GM18498 (cell line): ENCODE data around the gene NUDCD2.

Experiments used
- ATAC-seq: cut with Tn5 transposase; IDR thresholded peaks from one replicate; pipeline ENCODE4 v1.9.1; 2021; ENCODE audit warnings: mild to moderate bottlenecking, moderate library complexity; ENCODE audit not compliant: unreplicated experiment

NUDCD2 gene, protein sequence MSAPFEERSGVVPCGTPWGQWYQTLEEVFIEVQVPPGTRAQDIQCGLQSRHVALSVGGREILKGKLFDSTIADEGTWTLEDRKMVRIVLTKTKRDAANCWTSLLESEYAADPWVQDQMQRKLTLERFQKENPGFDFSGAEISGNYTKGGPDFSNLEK

DNA sequence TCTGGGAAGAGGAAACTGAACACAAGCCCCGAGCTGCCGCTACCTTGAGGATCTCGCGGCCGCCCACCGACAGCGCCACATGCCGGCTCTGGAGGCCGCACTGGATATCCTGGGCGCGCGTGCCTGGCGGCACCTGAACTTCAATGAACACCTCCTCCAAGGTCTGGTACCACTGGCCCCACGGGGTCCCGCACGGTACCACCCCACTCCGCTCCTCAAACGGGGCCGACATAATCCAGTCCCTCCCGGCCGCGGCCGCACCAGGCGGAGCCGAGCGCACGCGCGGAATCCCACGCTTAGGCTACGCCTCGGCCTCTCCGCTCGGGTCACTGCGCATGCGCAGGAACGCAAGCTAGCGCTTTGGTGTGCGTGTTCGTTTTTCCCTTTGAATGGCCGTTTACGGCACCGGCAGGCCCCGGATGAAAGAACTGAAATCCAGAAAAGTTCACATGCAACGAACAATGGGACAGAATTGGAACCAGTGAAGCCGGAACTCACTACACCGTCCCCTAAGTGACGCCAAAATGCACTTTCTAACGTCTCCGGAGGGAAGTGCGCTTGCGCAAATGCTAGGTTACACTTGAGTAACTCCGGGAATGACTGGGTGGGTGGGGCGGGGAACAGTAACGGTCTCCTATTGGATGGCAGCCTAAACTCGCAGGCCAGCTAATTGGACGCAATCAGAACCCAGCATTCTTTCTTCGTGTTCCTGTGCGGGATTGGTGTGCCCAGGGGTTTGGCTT, at the start of gene NUDCD2:
TSS of gene NUDCD2 (minus strand) at position 284 of the 743 bp plus-strand sequence. CDS start at position 232, 52 bp downstream.
- ATAC-seq, result peak; percentile 79

DNA sequence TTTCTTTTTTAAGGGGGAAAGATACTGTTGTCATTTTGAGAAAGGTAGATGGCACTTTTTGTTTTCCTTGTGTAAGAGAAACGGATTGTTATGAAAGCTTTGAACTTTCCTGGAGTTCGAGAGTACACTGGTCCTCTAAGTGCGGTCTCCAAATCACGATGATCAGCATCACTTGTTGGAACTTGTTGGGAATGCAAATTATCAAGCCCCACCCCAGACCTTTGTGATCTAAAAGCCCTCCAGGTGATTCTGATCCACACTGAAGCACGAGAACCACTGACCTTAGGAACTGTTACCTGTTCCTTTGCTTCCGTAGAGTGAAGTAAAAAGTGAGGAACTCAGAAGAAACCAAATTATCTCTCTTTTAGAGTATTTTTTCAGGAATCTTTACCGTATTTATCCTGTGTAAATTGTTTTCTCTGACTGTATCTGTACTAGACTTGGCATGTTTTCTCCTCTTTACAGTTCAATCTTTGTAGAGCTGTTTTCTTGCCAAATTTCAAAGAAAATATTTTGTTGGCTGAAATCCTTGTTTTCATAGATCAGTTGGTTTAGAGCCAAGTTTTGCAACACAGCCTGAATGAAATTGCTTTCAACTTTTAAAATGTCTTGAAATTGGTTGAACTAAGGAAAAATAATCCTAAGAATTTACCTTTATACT, 49.5 kb upstream of the NUDCD2 start:
- ATAC-seq, result no peak

DNA sequence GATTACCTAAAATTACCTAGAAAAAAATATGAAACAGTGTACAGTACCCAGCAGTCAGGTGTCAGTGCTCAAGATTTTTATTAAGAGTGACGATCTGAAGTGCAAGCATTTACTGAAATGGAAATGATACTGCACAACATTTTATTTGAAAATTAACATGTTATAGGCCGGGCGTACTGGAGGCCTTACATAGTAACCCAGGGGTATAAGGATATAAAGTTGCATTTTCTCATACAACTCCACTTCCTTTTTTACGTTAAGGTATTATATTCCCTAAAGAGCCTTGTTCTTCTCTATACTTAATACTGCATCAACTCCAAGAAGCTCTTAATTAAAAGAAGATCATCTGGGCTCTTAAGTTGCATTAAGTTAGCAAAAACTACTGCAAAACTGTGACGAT, 48.9 kb upstream of the NUDCD2 start:
- no peak for ATAC-seq

DNA sequence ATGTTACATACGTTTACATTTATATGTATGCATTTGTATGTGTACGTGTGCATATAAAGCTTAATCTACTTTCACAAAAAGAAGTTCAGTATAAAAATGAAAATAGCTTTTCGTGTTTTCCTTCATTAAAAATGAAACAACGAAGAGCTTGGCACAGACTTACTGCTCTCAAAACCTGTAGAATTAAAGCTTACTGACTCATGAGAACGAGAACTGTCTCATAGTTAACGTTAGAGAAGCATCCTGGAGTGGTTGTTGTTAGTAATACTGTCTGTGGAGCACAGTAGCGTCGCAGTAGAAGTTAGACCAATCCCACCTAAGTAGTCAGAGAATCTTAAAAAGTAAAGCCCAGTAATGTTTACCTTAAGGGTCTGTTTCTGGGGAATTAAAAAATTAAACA, 46.8 kb upstream of the NUDCD2 start:
- no peak for ATAC-seq

DNA sequence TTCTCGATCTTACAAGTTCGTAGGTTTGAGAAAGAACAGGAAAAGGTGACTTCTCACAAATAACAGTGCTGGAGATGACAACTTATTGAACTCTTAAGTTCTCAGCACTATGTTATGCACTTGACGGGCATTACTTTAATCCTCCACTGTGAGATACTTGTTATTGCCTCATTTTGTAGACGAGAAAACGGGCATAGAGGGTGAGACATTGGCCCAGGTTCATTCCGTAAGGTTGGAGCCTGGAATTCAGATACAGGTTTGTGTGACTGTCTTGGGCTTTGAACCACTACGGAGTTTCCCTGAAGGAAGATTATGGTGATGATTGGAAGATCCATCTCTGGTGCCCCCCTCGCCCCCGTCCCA, 46.2 kb upstream of the NUDCD2 start:
- peak; percentile 17 for ATAC-seq

DNA sequence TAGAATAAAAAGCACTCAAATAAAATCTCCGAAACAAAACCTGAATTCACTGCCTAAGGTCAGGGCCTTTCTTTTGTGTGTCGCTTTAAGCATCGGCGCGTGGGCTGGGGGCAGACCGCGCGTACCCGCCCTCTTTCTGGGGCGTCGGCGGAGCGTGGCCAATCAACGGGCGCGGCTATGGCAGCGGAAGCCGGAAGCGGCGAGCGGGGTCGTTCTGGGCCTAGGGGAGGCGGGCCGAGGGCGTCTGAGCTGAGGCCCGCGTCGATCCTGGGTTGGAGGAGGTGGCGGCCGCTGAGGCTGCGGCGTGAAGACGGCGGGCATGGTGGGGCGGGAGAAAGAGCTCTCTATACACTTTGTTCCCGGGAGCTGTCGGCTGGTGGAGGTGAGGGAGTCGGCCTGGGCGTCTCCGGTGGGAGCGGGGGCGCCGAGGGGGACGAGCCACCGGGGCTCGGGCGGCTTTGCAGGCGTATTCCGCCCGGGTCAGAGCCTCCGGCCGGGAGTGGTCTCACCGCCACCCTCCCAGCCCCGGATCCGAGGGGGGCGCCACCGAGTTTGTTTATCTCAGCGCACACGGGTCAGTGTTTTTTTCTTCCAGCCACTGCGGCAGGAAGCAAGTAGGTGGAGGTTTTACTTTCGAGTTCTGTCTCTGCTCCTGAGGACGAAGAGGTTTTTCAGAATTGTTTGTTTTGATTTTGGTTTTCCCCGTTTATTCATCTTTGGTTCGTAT, 45.6 kb upstream of the NUDCD2 start, which contains the start of gene MAT2B:
TSS of gene MAT2B (plus strand) at position 252 of the 727 bp plus-strand sequence. CDS start at position 320, 68 bp downstream.
- ATAC-seq, result peak; percentile 91

DNA sequence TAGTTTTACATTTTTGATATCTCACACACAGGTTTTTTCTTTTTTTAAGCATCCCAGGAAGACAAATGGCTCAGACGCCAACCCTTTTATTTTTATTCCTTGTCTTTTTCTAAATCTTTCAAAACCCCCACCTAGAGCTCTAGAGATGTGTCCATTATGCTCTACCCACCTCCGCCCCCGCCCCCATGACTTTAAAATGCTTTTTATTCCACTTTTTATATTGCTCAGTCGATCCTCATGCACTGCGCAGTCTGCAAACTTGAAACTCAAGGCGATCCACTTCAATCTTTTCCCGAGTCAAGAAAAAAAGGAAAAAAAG, 45.1 kb upstream of the NUDCD2 start:
- ATAC-seq, result peak; percentile 1

DNA sequence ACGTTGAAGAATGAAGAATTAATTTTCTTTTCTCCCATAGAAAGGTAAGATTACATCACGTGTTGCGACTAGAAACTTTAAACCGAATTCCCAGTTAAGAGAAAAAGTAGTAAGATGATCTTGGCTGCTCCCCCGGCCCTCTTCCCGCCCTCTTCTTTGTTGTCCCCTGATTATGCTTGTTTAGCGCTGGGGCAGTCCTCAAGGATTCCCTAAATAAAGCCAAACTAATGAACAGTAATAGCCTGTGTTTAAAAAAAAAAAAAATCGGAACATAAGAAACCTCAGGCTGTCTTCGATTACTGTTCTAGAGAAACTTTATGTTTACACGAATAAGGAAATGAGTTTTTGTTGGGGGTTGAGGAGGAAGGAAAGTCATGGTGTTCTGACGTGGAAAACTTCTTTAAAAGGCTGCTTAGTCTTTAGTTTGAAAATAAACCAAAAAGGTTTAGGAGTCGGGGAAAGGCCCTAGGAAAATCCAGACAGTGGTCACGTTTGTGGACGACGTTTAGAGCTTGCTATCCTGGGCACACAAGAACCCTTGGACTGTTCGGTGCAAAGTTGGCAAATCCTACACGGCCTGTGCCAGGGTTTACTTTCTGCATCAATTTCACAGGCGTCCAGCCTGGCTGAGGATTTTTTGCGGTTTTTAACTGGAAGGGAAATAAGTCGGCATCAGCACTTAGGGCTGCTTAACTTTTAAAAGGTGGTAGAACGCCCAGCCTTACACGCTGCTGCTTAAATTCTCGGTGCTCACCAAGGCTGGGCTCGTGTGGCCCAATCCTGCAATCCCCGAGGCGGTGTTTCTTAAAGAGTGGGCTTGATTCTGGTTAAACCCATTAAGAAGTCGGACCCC, 44.4 kb upstream of the NUDCD2 start:
- no peak for ATAC-seq

DNA sequence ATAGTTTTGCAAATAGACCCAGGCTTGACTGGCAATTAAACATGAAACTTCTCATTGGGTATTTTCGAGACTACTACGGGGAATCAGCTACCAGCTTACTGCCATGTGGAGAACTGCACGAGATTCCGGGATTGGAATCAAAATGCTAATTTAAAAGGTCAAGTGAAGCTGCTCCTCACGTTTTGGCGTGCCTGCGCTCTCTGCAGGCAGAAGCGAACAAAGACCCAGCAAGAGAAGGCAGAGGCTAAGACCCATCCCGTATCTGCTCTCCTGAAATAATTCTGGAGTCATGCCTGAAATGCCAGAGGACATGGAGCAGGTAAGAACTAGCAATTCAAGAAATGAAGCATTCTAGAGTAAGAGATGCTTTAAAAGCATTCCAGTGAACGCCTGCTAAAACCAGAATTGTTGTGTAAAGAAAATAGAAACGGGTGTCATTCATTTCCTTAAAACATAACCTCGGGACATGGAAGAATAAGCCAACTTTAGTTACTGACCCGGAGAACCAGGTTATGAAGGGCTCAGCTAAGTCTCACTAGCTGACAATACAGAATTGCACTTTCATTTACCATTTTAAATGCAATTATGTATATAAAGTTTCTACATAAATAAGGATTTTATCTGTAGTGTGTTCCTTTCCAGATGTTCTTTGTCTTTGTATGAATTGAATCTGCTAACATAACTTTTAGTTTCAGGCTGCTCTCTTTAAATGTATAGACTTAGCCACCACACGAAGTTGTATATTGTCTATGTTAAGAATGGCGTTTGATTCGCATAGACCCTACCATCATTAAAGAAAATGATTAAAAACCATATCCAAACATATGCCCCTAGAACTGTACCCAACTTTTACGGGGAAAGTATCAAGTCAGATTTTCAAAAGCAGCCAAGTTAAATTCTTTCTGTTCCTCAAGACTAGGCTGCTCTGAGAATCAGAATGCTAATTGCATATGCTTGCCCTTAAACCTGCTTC, 43.5 kb upstream of the NUDCD2 start:
- ATAC-seq, result no peak

DNA sequence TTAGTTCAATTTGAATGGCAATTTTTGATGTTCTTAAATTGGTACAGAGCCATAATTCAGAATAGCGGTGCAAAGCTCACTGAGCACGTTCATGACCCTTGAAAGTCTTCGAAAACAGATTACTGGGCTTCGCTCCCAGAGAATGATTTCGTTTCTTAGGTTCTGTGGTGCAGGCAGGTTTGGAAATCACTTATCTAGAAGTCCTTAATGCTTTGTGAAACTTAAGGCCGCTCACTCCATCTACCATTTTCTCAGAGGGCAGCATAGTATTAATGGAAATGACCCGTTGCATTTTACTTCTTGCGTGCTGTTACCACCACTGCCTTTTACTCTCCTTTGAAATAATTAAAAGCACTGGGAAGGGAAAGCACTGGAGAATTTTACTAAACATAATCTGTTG, 42.6 kb upstream of the NUDCD2 start:
- ATAC-seq, result no peak

DNA sequence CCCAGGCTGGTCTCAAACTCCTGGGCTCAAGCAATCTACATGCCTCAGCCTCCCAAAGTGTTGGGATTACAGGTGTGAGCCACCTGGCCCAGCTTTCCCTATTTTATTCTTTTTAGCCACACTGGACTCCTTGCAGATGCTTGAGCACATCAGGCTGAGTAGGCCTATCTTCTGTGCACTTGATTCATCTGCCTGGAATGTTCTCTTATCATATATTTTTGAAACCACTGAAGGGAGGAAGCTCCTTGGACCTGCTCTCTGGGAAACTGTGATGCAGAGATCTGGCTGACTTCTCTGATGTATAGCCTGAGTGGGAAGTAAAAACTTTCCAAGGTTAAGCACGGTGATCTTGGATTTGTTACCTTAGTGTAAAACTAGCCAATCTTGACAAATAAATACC, 39.0 kb upstream of the NUDCD2 start:
- ATAC-seq, result no peak

DNA sequence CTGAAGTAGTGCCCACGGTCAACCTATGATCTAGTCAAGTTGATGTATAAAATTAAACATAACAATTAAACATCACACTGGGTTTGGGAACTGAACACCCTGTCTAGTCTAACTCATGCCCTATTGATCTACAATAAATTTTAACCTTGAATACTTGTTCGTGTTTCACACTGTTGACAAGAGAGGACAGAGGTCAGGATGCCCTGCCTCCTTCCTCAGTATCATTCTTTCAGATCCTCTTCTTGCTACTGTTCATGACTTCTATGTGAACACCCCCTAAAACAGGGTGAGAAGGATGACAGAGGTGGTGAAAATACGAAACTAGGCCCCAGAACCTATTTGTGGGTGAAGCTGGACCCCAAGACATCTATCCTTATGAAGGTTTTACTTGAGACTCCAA, 37.4 kb upstream of the NUDCD2 start:
- ATAC-seq, result peak; percentile 70

DNA sequence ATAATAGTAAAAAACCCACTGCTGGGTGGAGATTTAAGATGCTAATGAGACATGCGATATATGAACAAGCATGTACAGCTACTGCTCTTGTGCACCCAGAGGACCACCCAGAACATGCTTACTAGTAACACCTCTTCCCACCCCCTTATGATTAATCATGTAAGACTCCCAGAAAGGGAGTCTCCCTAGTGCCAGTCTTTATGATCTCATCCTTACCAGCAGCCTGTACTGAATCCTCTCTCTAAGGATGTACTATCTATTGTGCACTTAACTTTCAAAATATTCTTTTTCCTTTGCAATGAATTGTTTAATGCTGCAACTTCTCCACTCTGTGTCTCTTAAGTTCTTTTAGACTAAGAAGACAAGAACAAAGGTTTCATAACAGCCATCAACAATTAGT, 36.4 kb upstream of the NUDCD2 start:
- ATAC-seq, result no peak

DNA sequence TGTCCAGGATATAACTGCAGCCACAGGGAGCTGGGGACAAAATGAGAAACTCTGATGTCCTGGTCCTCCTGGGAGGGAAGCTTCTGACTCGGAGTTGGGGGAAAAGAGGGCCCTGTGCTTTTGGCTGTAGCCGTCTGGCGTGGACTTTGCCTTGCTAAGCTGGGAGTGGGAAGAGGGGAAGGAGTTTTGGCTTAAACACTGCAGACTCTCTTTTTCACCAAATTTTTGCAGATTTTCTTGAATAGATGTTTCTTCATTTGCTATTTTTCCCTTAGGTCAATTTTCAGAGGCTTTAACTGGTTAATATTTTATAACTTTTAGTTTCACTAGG, 29.8 kb upstream of the NUDCD2 start:
- ATAC-seq, result no peak

DNA sequence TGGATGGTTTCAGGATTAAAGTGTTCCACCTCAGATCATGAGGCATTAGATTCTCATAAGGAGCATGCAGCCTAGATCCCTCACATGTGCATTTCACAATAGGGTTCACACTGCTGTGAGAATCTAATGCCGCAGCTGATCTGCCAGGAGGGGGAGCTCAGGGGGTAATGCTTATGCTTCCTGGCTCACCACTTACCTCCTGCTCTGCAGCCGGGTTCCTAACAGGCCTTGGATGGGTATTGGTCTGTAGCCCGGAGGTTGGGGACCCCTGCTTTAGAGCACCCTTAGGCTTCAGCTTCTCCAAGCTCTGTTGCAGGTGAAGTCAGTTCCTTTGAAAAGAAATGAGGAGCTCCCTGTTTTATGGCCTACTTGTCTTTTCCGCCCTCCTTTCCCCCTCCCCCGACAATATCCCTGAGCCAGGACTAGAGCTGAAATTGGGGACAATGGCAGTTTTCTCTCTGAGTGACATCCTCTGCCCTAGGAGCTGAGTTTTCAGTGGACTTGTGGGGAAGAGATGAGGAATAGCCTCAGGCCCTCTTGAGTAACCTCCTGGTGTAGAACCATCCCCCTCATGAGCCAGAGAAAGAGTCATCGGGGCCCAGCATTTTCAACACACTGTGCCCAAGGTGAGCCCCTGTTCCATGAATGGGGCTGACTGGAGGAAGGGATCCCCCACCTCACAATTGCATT, 29.3 kb upstream of the NUDCD2 start:
- ATAC-seq, result no peak

DNA sequence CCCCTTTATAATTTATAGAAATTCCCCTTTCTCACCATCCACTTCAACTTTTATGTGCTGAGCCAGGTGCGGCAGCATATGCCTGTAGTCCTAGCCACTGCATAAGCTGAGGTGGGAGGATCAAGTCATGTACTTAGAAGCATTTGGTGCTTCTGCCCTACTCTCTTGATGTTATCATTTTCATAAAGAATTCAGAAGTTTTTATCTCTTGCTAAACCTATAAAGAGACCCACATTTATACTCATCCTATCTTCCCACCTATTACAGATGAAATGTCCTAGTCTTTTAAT, 19.0 kb upstream of the NUDCD2 start:
- no peak for ATAC-seq

DNA sequence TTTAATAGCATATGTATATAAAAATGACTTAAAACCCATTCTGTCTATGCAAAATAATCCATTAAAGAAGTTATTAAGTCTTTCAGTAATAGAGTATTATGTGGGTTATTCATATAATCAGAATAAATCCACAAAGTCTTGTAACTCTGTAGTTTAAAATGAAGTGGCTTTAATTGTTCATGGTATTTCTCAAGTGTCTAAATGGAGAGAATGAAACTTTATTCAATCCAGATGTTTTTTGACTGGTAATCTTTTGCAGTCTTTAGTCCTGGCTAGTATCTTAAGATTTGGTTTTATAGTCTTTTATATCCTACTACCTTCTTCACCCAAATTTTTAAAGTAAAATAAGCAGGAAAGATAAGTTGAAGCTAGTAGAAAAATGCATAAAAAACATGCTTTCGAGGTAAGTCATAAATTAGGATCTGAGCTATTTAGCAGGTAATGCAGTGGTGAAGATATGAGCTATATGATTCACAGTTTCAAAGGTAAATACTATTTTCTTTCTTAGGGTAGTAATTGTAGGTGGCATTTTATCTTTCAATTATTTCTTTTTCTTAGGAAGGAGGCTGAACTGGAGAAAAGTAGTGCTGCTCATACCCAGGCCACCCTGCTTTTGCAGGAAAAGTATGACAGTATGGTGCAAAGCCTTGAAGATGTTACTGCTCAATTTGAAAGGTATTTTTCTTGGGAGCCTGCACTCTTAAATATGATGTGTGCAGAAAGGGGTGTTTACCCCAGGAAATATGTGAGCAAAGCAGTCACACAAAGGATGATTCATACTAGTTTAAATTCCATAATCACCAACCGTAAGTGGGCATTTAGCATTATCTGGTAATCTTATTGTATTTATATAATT, 18.5 kb upstream of the NUDCD2 start:
- no peak for ATAC-seq

DNA sequence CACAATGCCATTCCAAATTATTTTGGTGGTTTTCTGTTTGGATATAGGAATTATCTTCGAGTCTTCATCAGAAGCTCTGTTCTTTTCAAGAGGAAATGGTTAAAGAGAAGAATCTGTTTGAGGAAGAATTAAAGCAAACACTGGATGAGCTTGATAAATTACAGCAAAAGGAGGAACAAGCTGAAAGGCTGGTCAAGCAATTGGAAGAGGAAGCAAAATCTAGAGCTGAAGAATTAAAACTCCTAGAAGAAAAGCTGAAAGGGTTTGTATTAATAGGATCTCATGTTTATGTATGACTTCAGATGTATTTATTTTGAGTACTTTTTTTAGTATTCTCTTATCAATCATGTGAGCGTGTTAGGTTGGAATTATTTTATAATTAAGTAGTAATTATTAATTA, 15.5 kb upstream of the NUDCD2 start:
- no peak for ATAC-seq
